Measurements from ENCODE around the gene ITGA8.
"Not testable (repeated sequence)": the region's sequence is repeated elsewhere in the genome, so short reads cannot be mapped to it uniquely, and the experiment has no call there.

The ITGA8 gene

DNA sequence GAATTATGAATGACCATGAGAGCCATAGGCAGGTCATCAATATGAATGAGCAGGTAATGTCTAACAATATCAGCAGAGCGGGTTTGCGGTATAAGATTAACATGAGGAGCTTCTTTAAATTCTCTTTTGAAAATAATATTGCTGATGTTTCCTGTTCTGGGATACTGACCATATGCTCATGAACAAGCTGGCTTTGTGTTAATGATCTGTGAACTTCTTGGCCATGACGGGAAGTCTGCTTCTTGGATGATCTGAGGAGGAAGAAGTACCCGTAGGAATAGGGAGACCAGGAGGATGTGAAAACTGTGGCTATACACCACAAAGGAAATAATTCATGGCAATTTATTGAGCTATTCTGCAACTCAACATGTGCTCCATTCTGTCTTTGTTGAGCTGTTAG is 38.6 kb downstream of the ITGA8 start:
- DNase-seq (ENCODE audit: low read depth) = no peak

DNA sequence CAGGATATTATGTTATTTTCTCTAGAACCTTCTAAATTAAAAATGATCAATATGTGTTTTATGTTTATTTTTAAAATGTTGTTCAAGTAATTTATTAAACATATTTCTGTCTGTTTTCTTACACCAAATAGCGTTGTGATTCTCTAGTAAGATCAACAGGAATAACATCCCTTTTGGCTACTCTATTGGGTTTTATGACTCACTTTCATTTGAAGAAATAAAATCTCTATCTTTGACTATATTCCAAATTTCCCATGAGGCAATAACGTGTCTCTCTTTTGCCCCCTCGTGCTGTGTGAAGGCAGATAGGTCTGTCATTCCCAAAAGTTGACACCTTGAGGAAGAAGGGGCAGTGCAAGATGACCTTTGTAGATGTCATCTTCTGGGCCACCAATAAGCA is 40.9 kb downstream of the ITGA8 start:
- DNase-seq (ENCODE audit: low read depth) = no peak

DNA sequence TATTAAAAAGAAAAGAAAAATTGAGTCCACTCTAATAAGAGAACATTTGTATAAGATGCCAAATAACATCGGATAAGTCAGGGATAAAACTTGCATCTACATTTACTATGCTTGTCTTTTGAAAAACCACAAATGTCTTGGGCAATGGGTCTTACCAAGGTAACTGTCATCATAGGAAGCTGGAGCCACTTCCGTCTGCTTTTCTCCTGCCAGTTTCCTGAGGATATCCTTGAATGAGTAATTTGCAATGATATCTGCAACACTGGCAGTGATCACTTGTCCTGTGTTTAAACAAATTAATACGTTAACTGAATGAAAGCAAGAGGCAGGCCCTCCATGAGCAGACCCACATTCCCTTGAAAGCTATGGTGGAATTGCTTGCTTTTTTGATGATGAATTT is 47.3 kb downstream of the ITGA8 start:
- DNase-seq (ENCODE audit: low read depth) = no peak

DNA sequence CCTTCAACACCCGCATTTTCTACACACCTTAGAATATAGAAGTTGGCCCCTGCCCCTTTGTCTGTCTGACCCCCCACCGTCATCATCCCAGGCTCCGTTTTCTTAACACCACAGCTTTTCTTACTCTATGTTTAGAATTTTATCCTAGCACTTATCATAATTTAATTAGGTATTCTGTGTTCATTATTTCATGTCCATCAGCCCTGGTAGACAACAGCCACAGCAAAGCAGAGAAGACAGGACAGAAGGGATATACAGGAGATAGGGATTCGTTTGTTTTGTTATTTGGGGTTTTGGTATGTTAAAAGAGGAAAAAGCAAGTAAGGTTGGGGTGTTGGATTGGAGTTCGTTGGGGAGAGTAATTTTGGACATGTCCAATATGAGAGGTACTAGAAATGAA is 48.8 kb downstream of the ITGA8 start:
- DNase-seq (ENCODE audit: low read depth) = no peak

GRCh38 chr10:15661574-15661973 is 58.1 kb downstream of the ITGA8 start:
- no peak for DNase-seq (ENCODE audit: low read depth)

- DNase-seq (ENCODE audit: low read depth) = no peak
Observed at GRCh38 chr10:15660990-15661389, 58.7 kb downstream of the ITGA8 start.

DNA sequence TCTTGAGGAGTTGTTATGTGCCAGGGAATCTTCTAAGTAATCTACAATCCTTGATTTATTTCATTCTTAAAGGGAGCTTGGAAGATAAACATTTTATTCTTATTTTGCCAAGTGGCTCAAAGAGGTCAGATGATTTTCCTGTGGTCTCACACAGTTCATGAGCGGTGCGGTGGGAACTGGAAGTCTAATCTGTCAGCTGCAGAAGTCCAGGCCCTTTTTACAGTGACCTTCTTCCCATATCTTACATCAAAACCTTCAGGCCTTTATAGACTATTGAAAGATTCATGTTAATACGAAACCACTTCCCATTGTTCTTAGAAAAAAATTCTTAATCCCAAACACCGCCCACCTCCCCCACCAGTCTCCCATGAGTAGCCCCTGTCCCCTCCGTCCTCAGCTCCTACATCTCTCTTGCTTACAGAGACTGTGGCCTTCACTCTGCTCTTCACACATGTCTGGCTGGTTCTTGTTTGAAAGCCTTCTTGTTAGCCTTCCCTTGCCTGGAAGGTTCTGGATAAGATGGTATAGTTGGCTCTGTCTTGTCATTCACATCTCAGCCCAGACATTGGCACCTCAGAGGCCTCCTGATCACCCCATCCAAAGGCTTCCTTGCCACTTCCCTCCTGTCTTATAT is 61.5 kb downstream of the ITGA8 start:
- no peak for DNase-seq (ENCODE audit: low read depth)

DNA sequence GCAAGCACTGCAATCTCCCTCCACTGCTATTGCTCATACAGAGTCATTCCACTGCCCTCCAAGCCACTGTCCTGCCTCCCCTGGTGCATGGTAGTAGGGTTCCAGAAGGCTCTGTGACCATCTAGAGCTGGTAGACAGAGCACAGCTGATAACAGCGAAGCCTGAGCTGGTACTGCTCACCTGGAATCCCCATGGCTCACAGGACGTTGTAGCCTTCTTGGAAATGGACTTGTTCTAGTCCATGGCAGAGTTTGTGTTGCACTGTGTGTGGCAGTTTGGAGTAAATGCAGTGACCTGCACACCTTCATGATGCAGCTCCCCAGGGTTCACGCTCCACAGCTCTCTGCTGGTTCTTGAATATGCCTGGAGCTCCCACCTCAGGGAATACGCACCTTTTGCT is 67.0 kb downstream of the ITGA8 start:
- no peak for DNase-seq (ENCODE audit: low read depth)

DNA sequence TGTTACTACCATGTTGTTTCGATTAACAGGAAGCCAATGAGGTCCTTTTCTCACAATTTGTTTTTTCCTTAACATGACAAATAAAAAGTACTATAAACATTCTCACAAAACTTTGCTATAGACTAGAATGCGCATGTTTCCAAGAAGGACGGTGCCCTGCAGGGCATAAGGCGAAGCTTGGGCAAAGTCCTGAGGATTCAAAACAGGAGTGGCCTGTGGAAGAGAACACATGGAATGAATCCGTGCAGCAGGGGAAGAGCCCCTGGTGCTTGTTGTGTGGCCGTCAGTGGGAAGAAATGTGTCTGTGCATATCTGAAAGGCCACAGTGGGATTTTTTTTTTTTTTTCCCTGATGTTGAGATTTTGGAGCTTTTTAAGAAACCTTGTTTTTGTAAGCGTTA is 67.6 kb downstream of the ITGA8 start:
- no peak for DNase-seq (ENCODE audit: low read depth)

- no peak for DNase-seq (ENCODE audit: low read depth)
Observed at GRCh38 chr10:15651175-15651574, 68.5 kb downstream of the ITGA8 start.

DNA sequence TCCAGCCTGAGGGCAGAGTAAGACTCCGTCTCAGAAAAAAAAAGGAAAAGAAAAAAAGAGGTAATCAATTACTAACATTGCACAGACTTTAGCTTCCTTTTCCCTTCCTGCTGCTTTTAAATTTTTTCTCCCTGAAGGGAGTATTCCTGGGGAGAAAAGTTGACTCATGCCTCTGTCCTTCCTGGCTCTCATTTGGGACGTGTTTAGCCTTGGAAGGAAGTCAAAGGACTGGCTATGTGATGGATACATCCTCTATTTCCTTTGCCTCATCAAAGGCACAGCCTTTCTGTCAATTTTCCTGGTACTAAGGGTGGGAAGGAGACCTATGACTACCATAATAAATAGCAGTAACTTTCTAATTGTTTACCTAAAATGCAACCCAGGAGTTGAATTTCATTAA is 77.6 kb downstream of the ITGA8 start:
- no peak for DNase-seq (ENCODE audit: low read depth)

DNA sequence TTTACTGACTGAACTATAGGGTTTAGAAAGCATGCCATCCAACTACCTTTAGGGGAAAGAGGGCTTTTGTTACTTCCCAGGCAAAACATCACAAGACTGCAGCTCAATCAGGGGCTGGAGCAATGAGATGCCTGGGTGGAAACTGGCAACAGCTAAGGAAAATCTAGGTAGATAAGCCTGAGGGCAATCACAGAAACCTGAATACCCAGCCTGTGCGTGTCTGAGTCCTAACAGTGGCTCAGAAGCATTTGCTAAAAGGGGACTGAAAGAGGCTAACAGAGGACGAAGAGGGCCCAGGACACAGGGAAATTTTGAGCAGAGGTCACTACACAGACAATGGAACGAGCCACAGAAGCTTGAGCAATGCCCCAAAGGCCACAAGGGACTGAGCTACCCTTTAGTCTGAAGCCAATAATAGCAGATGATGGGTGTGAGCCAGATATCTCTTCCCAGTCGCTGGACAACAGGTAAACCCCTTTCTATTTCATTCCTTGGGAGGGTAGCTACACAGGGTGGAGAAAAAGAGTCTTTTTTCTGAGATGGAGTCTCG is 79.1 kb downstream of the ITGA8 start:
- DNase-seq (ENCODE audit: low read depth) = no peak

DNA sequence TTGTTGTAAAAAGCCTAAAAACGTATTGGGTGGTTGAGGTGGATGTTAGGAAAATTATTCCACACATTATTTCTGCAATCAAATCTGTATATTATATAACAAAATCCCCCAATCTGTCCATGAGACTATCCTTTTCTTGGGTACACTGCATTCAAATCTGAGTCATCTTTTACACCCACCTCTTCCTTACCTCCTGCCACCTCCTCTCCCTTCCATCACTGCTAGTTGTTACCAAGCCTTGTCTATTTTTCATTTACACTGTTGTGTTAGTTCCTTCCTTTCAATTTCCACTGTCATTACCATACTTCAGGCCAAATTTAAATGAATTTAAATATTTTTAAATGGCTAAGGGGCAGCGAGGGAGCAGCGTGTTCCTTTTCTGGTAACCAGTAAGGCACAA is 83.3 kb downstream of the ITGA8 start:
- DNase-seq (ENCODE audit: low read depth) = no peak

DNA sequence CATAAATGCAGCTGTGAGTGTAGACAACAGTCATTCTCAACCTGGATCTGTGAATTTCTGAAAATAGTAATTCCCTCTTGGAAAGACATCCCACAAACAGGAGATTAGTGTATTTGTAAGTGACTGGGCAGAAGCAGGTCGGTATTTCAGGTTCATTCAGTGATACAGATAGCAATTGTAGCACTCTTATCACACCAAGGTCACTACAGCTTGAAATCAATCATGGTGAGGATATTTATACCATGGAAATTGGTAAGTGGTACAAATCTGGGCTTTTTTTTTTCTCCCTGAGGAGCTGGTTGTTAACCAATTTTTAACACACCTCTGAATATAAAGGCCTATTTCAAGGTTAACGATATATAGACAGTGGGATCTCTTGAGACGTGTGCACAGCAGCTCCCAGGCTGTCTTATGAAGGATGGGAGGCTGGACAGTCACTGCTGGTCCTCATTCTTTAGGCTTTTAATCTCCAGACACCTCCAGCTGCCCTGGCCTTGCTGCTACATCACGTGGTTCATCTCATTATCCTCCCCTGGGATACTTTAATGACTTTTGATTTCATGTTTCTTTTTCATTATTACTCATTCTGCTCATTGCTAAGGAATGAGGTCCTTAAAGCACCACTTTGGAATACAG is 87.1 kb downstream of the ITGA8 start:
- DNase-seq (ENCODE audit: low read depth) = no peak

- not testable (repeated sequence) for DNase-seq (ENCODE audit: low read depth)
Observed at GRCh38 chr10:15631205-15631604, 88.5 kb downstream of the ITGA8 start.

GRCh38 chr10:15630353-15630752 is 89.4 kb downstream of the ITGA8 start:
- DNase-seq (ENCODE audit: low read depth) = no peak

DNA sequence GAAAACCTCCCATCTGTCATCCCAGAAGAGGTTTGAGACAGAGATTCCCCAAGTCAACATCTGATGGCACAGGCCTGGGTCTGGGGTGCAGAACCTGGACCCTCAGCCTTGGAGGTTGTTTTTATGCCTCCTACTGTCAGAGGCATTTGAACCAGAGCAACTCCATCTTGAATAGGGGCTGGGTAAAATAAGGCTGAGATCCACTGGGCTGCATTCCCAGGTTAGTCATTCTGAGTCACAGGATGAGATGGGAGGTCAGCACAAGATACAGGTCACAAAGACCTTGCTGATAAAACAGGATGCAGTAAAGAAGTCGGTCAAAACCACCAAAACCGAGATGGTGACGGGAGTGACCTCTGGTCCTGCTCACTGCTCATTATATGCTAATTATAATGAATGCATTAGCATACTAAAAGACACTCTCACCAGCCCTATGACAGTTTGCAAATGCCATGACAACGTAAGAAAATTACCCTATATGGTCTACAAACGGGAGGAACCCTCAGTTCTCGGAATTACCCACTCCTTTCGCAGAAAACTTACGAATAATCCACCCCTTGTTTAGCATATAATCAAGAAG is 92.0 kb downstream of the ITGA8 start:
- no peak for DNase-seq (ENCODE audit: low read depth)

DNA sequence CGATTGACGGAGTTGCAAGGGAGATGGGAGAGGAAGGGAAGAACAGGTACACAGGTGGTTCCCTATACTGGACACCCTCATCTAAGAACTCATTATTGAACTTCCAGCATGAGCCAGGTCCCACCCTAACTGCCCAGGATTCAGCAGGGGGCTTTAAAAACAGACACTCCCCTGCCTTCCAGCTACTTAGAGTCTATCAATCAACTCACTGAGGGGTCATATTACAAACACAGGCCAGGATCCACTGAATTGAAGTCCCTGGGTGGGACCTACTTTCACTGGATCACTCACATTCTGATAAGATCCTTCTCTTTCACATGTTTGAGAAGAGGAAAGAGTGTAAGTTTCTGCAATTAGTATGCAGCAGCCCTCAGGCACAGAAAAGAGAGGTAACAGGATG is 92.8 kb downstream of the ITGA8 start:
- no peak for DNase-seq (ENCODE audit: low read depth)

DNA sequence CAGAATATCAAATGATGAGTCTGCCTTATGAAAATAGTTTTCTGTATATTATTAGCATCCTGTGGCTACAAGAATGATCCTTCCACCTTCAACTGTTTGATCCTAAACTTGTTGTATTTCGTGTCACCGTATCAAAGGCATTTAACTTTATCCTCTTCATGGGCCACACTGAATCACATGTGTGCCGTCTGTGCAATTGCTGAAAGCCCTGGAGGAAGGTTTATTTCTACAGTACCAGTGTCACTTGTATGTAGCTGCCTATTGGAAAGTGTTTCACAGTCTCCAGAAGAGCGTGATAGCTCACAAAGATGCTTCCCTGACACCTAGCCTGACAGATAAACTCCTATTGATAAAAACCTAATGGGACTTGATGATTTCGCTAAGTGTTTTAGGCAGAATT is 94.5 kb downstream of the ITGA8 start:
- DNase-seq (ENCODE audit: low read depth) = no peak

- DNase-seq (ENCODE audit: low read depth) = no peak
Observed at GRCh38 chr10:15624401-15625196, 95.1 kb downstream of the ITGA8 start.

DNA sequence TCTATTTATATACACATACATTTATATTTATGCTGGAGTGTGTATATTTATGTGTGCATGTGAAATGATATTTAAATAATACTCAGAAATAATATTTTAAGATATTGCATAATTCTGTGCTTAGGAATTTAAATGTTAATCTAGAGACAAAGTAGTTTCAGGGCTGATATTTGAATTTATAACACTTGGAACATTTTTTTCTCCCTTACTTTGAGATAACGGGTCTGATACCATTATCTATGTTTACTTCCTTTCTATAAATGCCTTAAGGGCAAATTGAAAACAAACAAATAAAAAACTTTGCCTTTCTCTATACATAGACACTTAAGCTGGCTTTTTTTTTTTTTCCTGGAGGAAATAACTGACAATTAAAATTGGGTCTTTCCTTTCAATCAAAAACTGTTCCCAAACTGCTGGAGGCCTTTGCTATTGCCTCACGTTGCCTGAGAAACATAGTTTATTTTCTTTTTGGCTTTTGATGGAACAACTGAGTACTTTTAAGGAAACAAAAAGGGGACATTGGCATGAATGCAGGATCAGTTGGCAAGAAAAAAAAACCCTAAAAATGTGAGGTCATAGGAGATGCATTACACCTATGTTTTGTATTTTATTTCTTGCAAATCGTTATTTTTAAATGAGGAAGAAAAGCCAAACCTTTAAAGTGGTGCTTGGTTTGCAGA is 98.7 kb downstream of the ITGA8 start:
- no peak for DNase-seq (ENCODE audit: low read depth)

GRCh38 chr10:15620337-15620736 is 99.4 kb downstream of the ITGA8 start:
- no peak for DNase-seq (ENCODE audit: low read depth)

All from activated gamma-delta T cell treated with anti-CD3 and anti-CD28 coated beads, Interleukin-2, amount 50 U/mL, for 16 hours (primary cell).